Measurements from ENCODE around the gene HMGN4.

DNA sequence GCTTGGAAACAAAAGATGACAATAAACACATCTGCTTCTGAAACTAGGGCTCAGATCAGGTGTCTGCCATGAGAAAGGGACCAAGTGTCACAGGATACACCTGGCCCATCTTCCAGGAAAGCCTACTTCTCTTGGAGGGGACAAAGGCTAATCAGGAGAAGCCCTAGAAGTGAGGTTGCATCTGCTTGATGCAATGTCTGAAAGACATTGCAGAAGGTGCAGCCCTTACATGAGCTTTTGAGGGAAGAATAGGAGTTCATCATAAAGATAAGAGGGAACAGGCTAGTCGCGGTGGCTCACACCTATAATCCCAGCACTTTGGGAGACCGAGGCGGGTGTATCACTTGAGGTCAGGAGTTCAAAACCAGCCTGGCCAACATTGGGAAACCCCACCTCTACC, 40.6 kb upstream of the HMGN4 start:
- TF ChIP-seq ZNF830 (CRISPR knock-in tag; IDR thresholded peaks at IDR 0.05) (no peak), EZH2 (IDR thresholded peaks at IDR 0.05; ENCODE audit: borderline replicate concordance, low read depth, low read length) (no peak), HDAC6 (IDR thresholded peaks at IDR 0.05; ENCODE audit: low read depth, low read length) (no peak), ZZZ3 (IDR thresholded peaks at IDR 0.05) (no peak)
- TF ChIP-seq, protein P1, sequence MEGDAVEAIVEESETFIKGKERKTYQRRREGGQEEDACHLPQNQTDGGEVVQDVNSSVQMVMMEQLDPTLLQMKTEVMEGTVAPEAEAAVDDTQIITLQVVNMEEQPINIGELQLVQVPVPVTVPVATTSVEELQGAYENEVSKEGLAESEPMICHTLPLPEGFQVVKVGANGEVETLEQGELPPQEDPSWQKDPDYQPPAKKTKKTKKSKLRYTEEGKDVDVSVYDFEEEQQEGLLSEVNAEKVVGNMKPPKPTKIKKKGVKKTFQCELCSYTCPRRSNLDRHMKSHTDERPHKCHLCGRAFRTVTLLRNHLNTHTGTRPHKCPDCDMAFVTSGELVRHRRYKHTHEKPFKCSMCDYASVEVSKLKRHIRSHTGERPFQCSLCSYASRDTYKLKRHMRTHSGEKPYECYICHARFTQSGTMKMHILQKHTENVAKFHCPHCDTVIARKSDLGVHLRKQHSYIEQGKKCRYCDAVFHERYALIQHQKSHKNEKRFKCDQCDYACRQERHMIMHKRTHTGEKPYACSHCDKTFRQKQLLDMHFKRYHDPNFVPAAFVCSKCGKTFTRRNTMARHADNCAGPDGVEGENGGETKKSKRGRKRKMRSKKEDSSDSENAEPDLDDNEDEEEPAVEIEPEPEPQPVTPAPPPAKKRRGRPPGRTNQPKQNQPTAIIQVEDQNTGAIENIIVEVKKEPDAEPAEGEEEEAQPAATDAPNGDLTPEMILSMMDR (IDR thresholded peaks at IDR 0.05 in 2 of 3, conservative IDR thresholded peaks at IDR 0.05 in 1 of 3; ENCODE audit: insufficient read depth in 2 of 3, low read depth in 1 of 3, low read length in 3 of 3), result no peak
- TF ChIP-seq, protein P2, sequence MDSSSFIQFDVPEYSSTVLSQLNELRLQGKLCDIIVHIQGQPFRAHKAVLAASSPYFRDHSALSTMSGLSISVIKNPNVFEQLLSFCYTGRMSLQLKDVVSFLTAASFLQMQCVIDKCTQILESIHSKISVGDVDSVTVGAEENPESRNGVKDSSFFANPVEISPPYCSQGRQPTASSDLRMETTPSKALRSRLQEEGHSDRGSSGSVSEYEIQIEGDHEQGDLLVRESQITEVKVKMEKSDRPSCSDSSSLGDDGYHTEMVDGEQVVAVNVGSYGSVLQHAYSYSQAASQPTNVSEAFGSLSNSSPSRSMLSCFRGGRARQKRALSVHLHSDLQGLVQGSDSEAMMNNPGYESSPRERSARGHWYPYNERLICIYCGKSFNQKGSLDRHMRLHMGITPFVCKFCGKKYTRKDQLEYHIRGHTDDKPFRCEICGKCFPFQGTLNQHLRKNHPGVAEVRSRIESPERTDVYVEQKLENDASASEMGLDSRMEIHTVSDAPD (CRISPR knock-in tag; IDR thresholded peaks at IDR 0.05), result no peak

All from K562 (cell line).